ENCODE data around the gene TLX2.

Gene TLX2

DNA sequence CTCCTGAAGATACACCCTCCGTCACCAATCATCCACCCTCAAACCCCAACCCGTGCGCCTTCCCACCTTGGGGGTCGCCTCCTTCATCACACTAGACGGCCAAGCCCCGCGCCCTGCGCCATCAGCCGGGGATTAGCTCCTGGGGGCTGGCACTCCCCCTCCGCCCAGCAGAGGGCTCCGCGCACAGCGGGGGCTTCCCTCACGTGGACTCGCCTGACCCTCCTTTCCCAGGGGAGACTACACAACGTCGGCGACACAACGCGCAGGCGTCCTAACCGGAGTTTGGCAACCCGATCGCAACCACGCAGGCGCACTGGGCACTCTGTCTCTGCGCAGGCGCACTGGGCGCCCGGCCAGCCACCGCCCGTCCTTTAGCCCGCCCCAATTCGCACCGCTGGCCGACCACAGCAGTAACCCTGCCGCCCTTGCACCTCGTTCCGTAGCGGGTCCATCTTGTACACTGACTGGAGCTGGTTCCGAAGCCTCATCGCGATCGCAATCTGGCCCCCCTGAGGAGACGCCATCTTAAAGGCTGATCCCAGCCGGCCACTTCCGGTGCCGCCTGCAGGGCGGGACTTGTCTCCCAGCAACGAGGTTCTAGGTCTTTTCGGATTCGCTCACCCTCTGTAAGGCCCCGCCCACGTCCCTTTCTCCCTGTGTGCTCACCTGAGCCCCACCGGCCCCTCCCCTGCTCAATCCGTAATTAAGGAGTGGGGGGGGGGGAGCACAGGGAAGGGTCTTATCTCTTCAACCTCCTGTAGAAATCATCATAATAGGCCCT is 6.9 kb upstream of the TLX2 start, which contains the start of gene PCGF1:
TSS of gene PCGF1 (minus strand) at position 551 of the 781 bp plus-strand sequence. CDS start at position 524, 27 bp downstream.
- peak; percentile 88 for DNase-seq (ENCODE audit: low read depth)
- TF ChIP-seq, protein P1, sequence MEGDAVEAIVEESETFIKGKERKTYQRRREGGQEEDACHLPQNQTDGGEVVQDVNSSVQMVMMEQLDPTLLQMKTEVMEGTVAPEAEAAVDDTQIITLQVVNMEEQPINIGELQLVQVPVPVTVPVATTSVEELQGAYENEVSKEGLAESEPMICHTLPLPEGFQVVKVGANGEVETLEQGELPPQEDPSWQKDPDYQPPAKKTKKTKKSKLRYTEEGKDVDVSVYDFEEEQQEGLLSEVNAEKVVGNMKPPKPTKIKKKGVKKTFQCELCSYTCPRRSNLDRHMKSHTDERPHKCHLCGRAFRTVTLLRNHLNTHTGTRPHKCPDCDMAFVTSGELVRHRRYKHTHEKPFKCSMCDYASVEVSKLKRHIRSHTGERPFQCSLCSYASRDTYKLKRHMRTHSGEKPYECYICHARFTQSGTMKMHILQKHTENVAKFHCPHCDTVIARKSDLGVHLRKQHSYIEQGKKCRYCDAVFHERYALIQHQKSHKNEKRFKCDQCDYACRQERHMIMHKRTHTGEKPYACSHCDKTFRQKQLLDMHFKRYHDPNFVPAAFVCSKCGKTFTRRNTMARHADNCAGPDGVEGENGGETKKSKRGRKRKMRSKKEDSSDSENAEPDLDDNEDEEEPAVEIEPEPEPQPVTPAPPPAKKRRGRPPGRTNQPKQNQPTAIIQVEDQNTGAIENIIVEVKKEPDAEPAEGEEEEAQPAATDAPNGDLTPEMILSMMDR (IDR thresholded peaks at IDR 0.05; ENCODE audit: control insufficient read depth, extremely low read depth, insufficient read depth): no peak
- H3K4me3 ChIP-seq (ENCODE audit: low read depth, low read length): peak within 1 kb of the TSS; percentile 61

DNA sequence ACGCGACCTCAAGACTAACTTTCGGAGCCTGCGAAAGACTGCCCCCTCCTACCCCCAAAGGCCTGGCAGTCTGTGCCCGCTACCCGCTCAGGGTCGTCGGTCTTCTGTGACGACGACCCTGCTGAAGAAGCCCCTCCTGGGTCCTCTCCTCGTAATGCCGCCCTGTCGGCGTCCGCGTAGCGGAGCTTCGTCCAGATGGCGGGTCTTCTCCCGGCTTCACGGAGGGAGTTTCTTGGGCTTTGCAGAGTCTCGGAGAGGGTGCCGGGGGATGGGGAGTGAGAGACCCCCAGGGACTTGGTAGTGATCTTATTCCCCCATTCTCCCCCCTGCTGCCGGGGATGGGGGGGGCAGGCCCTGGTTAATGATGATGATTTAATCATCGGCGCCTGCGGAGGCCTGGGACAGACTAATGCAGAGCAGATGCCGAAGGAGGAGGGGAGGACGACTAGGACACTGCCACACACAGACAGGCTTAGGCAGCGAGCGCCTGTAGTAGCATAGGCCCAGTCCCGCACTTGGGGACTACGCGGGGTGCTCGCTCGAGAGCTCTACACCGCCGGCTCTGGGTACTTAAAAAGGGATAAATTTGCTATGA is 6.2 kb upstream of the TLX2 start:
- DNase-seq (ENCODE audit: low read depth): no peak
- TF ChIP-seq, protein P1 (IDR thresholded peaks at IDR 0.05; ENCODE audit: control insufficient read depth, extremely low read depth, insufficient read depth): no peak
- peak overlapping the region; percentile 61 for H3K4me3 ChIP-seq (ENCODE audit: low read depth, low read length)

DNA sequence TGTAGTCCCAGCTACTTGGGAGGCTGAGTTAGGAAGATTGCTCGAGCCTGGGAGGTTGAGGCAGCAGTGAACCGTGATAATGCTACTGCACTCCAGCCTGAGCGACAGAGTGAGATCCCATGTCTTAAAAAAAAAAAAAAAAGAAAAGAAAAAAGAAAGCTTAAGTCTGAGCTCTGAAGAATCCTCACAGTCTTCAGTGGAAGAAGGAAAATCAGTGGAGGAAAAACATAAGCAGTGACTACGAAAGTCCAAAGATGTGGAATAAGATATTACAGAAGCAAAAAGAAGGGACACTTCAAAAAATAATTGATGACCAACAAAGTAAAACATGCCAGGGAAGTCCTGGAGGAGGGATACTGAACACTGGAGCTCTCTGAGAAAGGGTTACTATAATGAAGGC is 4.0 kb upstream of the TLX2 start:
- no peak overlapping the region for H3K4me3 ChIP-seq (ENCODE audit: low read depth, low read length)
- no peak for DNase-seq (ENCODE audit: low read depth)
- TF ChIP-seq, protein P1 (IDR thresholded peaks at IDR 0.05; ENCODE audit: control insufficient read depth, extremely low read depth, insufficient read depth): no peak

DNA sequence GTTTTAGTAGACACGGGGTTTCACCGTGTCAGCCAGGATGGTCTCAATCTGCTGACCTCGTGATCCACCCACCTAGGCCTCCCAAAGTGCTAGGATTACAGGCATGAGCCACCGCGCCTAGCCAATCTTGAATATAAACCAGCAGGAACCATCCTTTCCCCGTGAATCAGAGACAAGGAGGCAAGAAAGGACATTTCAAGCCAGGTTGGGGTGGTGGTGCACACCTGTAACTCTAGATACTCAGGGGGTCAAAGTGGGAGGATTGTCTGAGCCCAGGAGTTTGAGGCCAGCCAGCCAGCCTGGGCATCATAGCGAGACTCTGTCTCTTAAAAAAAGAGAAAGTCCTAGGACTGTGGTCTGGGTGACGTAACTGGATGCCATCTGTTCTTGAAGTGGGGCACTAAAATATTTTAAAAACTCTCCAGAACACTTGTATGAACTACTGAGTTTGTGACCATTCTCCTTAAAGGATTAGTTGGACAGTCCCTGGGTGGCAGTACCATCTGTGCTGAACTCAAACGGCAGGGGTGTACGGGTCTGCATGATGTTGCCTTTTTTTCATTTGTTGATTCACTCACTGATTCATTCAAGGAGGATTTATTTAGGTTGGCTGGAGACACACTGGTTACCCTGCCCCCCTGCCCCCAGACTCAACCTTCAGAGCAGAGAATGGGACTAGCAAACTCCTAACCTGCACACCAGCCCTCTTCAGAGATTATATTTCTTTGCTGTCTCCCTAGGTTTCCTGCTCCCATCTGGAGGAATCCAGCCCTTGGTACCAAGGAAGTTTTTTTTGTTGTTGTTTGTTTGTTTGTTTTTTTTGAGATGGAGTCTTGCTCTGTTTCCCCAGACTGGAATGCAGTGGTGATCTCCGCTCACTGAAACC is 2.9 kb upstream of the TLX2 start:
- no peak overlapping the region for H3K4me3 ChIP-seq (ENCODE audit: low read depth, low read length)
- no peak for DNase-seq (ENCODE audit: low read depth)
- TF ChIP-seq, protein P1 (IDR thresholded peaks at IDR 0.05; ENCODE audit: control insufficient read depth, extremely low read depth, insufficient read depth): no peak

DNA sequence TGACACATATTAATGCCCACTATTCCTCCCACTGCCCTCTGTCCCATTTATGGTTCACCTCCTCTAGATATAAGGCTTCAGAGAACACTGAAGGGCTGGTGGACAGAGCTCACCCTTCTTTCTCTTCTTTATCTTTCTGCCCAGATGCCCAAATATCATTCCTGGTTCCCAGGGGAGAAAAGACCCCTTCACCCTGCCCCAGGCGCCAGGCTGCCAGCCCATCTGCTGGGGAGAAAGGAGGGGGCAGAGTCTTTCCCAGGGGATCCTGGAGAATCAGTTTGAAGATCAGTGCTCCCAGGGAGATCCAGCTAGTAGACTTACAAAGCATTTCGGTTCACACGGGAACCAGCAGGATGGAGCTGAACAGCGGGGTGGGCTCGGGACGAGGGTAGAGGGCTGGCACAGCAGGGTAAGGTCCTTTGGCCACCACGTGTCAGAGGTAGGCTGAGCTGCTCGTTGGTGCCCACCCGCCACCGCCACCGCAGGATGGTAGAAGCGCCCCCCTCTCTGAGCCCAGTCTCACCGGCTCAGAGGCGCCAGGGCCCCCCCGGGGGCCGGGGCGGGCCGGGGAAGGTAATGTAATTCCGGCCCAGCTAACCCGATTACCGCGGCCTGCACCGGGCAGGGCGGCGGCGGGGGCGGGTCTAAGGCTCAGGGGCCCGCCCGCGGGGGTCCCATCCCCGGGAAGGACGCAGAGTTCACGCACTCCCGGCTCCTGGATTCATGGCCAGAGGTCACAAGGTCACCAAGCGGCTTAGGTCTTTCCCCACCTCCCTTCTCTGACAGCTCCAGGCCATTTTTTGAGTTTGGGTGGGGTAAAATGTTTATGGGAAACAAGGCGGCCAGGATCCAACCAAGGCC is 1.3 kb upstream of the TLX2 start:
- no peak overlapping the region for H3K4me3 ChIP-seq (ENCODE audit: low read depth, low read length)
- no peak for DNase-seq (ENCODE audit: low read depth)

More for the DNA sequence above, 1.3 kb upstream of the TLX2 start:
- TF ChIP-seq, protein P1 (IDR thresholded peaks at IDR 0.05; ENCODE audit: control insufficient read depth, extremely low read depth, insufficient read depth): no peak

All from LNCaP clone FGC (cell line).